KOPT-K1 (cell line): ENCODE data around the gene FMC1.
"Not testable (repeated sequence)": the region's sequence is repeated elsewhere in the genome, so short reads cannot be mapped to it uniquely, and the experiment has no call there.

Source experiments
- H3K27ac ChIP-seq: fragments of 200-600 bp; sonication (generic); 2 replicates; pipeline ENCODE4 v1.5.1; 2016; ENCODE audit warnings: antibody characterized with exemption, mild to moderate bottlenecking, low read depth, low read length; ENCODE audit not compliant: poor library complexity, severe bottlenecking
- H3K36me3 ChIP-seq: fragments of 200-600 bp; sonication (generic); 2 replicates; pipeline ENCODE4 v1.5.1; 2017; ENCODE audit warnings: antibody characterized with exemption, mild to moderate bottlenecking, low read length, moderate library complexity; ENCODE audit not compliant: insufficient read depth
- H3K9me3 ChIP-seq: fragments of 200-600 bp; sonication (generic); 2 replicates; pipeline ENCODE4 v1.5.1; 2017; ENCODE audit warnings: antibody characterized with exemption, low read length, mild to moderate bottlenecking; ENCODE audit not compliant: insufficient read depth, poor library complexity, severe bottlenecking

FMC1 gene

GRCh38 chr7:139332697-139333359, 8.3 kb upstream of the FMC1 start:
- H3K36me3 ChIP-seq = no peaks in the 10 kb centered on the region
- H3K27ac ChIP-seq = no peak overlapping the region
- H3K9me3 ChIP-seq = no peaks in the 10 kb centered on the region

GRCh38 chr7:139333443-139333842, 7.7 kb upstream of the FMC1 start:
- not testable (repeated sequence) for H3K9me3 ChIP-seq, H3K27ac ChIP-seq, H3K36me3 ChIP-seq

- Histone ChIP-seq H3K36me3 (no peaks in the 10 kb centered on the region), H3K27ac (no peak overlapping the region), H3K9me3 (no peaks in the 10 kb centered on the region)
Measured at GRCh38 chr7:139334399-139335150, 6.6 kb upstream of the FMC1 start.

GRCh38 chr7:139339025-139339424, 2.1 kb upstream of the FMC1 start:
- H3K27ac ChIP-seq = no peak overlapping the region
- no peaks in the 10 kb centered on the region for H3K9me3 ChIP-seq
- H3K36me3 ChIP-seq = no peaks in the 10 kb centered on the region

- Histone ChIP-seq H3K27ac (peak overlapping the region; percentile 95), H3K36me3 (no peaks in the 10 kb centered on the region), H3K9me3 (no peaks in the 10 kb centered on the region)
Measured at GRCh38 chr7:139339698-139340036, 1.5 kb upstream of the FMC1 start.

- Histone ChIP-seq H3K27ac (peak overlapping the region; percentile 95), H3K9me3 (no peaks in the 10 kb centered on the region), H3K36me3 (peaks cover 1% of the 10 kb centered on the region; the same call in 1 of the 2 replicates)
Measured at GRCh38 chr7:139340037-139340807, 915 bp upstream of the FMC1 start.

- Histone ChIP-seq H3K9me3 (no peaks in the 10 kb centered on the region), H3K27ac (peak overlapping the region; percentile 95), H3K36me3 (peaks cover 4% of the 10 kb centered on the region; the same call in 1 of the 2 replicates)
Measured at GRCh38 chr7:139340808-139341057, 404 bp upstream of the FMC1 start.

GRCh38 chr7:139341776-139342226, 664 bp downstream of the FMC1 start:
- H3K27ac ChIP-seq = peak overlapping the region; percentile 95

GRCh38 chr7:139345042-139345441, 3.9 kb downstream of the FMC1 start:
- H3K9me3 ChIP-seq = no peaks in the 10 kb centered on the region
- peaks cover 29% of the 10 kb centered on the region for H3K36me3 ChIP-seq
- H3K27ac ChIP-seq = no peak overlapping the region

More at GRCh38 chr7:139341776-139342226, 664 bp downstream of the FMC1 start:
- Histone ChIP-seq H3K36me3 (peaks cover 15% of the 10 kb centered on the region), H3K9me3 (no peaks in the 10 kb centered on the region)

GRCh38 chr7:139351027-139351426, 9.9 kb downstream of the FMC1 start:
- H3K9me3 ChIP-seq = no peaks in the 10 kb centered on the region
- no peak overlapping the region for H3K27ac ChIP-seq
- peaks cover 42% of the 10 kb centered on the region for H3K36me3 ChIP-seq

- Histone ChIP-seq H3K9me3 (no peaks in the 10 kb centered on the region), H3K36me3 (peaks cover 20% of the 10 kb centered on the region; the same call in 1 of the 2 replicates), H3K27ac (no peak overlapping the region)
Measured at GRCh38 chr7:139354729-139355128, 13.6 kb downstream of the FMC1 start.

GRCh38 chr7:139355320-139355719, 14.2 kb downstream of the FMC1 start:
- Histone ChIP-seq H3K27ac (no peak overlapping the region), H3K9me3 (no peaks in the 10 kb centered on the region), H3K36me3 (peaks cover 17% of the 10 kb centered on the region; the same call in 1 of the 2 replicates)

- H3K27ac ChIP-seq = peak overlapping the region; percentile 90
- not testable (repeated sequence) for H3K9me3 ChIP-seq
Measured at GRCh38 chr7:139357729-139358506, 16.8 kb downstream of the FMC1 start.

GRCh38 chr7:139358541-139359365, 17.6 kb downstream of the FMC1 start:
- Histone ChIP-seq H3K27ac (peak overlapping the region; percentile 90), H3K9me3 (no peaks in the 10 kb centered on the region), H3K36me3 (peaks cover 19% of the 10 kb centered on the region)

More at GRCh38 chr7:139357729-139358506, 16.8 kb downstream of the FMC1 start:
- peaks cover 11% of the 10 kb centered on the region for H3K36me3 ChIP-seq
